SH-SY5Y (cell line): ENCODE data around the gene MSL2.

Experiments used
- GATA2 ChIP-seq: IDR thresholded peaks from 2 replicates; pipeline ENCODE4 v1.6.1; 2011; ENCODE audit warnings: mild to moderate bottlenecking, low read depth, low read length
- GATA3 ChIP-seq: IDR thresholded peaks from 2 replicates; pipeline ENCODE4 v1.6.1; 2011; ENCODE audit warnings: low read depth, mild to moderate bottlenecking, low read length, moderate library complexity

Gene MSL2

GRCh38 chr3:136196064-136196400 is at the start of gene MSL2:
TSS of gene MSL2 (minus strand) at chr3:136196335. CDS start at chr3:136195113, 1,222 bp downstream.
- no peak for TF ChIP-seq GATA3
- TF ChIP-seq GATA2 = no peak

- TF ChIP-seq GATA3 (no peak), GATA2 (no peak)
Observed at GRCh38 chr3:136245691-136246090, 49.6 kb upstream of the MSL2 start.

GRCh38 chr3:136239094-136239493 is 43.0 kb upstream of the MSL2 start:
- TF ChIP-seq GATA2 (no peak), GATA3 (no peak)

DNA sequence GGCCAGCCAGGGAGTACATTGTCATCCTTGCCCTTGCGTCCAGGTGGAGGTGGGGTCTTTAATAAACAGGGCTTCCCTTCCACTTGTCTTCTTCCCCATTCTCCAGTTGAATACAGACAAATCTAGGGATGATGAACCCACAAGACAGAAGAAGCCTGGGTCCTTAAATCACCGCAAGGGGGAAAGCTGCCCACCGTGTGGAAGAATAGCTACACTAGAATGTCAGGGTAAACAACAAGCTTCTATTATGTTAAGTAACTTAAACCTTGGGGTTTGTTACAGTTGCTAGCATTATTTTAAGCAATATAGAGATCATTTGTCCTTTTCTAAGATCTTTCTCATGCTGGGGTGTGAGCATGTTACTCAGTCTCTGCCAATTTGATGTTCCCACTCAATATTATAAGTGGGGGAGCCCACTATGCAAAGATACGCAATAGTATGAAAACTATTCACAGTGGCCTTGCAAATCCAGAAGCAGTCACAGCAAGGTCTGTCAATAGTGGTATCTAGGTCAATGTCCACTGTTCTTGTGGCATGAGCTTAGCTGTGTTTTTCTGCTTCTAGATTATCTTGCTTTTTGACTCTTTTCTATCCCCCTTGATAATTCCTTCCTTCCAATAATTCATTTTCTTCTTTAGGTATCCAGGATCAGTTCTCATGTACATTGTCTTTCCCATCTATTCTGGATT is 42.0 kb upstream of the MSL2 start:
- TF ChIP-seq GATA2 = no peak
- no peak for TF ChIP-seq GATA3

GRCh38 chr3:136237103-136237502 is 41.0 kb upstream of the MSL2 start:
- no peak for TF ChIP-seq GATA3
- TF ChIP-seq GATA2 = no peak

- no peak for TF ChIP-seq GATA3
- no peak for TF ChIP-seq GATA2
Observed at GRCh38 chr3:136236109-136236508, 40.0 kb upstream of the MSL2 start.

GRCh38 chr3:136235545-136235944 is 39.4 kb upstream of the MSL2 start:
- TF ChIP-seq GATA3 = no peak
- TF ChIP-seq GATA2 = no peak

DNA sequence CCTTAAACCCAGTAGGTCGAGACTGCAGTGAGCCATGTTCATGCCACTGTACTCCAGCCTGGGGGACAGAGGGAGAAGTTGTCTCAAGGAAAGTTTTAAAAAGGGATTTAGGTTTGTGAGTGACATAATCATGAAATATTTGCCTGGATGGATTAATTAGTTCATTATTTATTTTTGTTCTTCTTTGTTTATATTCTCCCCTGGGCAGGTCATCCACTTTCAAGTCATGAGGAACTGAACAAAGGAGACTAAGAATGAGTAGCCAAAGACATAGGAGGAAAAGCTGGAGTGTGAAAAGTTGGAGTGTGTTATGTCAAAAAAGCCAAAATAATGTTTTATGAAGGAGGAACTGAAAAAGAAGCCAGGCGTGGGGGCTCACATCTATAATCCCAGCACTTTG is 36.3 kb upstream of the MSL2 start:
- no peak for TF ChIP-seq GATA2
- no peak for TF ChIP-seq GATA3

DNA sequence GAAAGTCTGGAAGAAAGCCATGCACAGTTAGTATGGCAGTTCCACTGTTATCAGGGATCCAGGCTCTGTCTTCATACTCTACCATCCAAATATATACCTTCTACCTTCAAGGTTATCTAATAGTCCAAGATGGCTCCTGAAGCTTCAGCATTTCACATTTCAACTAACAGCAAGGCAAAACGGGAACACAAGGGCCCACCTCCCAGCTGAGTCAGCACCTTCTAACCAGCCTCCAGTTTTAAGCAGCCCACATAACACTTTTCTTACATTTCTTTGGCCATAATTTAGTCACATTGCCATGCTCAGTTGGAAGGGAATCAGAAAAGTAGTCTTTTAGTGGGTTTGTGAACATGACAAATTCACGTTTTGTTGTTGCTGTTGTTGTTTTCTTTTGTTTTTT is 15.4 kb upstream of the MSL2 start:
- no peak for TF ChIP-seq GATA2
- TF ChIP-seq GATA3 = no peak

- TF ChIP-seq GATA2 (no peak), GATA3 (no peak)
Observed at GRCh38 chr3:136209921-136210320, 13.8 kb upstream of the MSL2 start.

DNA sequence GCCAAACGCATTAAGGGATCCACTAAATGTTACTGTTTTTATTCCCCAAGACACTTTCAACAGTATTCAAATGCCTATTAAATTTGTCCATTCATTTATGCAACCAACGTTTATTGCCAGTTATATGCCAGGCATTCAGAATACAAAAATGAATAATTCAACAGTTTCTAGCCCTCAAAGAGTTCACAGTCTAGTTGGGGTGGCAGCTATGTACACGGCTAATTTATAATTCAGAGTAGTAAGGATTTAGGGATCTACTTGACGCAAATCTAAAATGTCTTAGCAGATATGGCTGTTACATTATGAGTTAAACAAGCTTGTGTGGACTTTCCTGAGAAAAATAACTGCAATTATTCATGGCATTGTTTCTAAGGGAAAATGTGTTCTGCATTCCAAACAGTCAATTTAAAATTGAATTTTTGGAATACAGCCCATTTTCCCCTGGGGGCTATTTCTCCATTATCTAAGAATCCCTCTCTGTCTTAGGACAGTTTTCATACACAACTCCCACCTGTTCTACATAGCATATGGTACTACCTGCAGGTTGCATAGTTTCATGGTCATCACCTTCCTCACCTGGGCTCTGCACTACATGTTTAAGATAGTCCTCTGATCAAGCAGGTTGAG is 11.5 kb upstream of the MSL2 start:
- TF ChIP-seq GATA2 = no peak
- TF ChIP-seq GATA3 = no peak

DNA sequence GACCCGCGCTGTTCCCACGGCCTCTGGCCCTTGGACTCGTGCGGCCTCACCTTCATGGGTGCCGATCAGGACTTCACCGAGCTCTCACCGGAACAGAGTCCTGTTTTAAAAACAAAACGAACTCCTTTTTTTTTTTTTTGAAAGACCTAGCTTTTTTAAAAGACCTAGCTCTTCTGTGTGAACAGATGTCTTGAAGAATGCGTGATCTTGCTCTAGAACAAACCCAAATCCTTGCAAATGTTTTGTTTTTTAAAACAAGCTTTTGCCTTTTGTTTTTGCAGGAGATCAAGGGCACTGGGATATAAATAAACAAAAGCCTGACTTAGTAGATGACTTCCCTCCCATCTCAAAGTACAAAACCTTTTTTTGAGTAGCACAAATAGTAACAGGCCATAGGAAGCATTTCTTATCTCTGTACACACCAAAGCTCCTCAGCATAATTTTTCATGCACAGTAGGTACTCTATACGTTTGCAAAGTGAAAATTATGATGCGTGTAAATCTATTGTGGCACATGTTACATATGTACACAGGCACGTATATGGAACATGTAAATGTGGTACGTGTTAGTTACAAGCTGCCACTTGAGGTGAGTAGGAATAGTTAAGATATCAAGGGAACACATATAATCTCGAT is 1.1 kb upstream of the MSL2 start:
- TF ChIP-seq GATA2 (no peak), GATA3 (no peak)

GRCh38 chr3:136196401-136197158 is 445 bp upstream of the MSL2 start:
- TF ChIP-seq GATA2 (no peak), GATA3 (no peak)
